GM12891 (cell line): ENCODE measurements around the gene RAB40C.

Experiments
- PAX5 ChIP-seq: IDR thresholded peaks from 2 replicates; pipeline ENCODE4 v1.6.1; 2011; ENCODE audit warnings: low read length, moderate library complexity, mild to moderate bottlenecking; ENCODE audit not compliant: insufficient read depth, severe bottlenecking
- POLR2A ChIP-seq: IDR thresholded peaks from 2 replicates; pipeline ENCODE4 v1.6.1; 2011; ENCODE audit warnings: low read depth, low read length, control low read depth
- POLR2AphosphoS5 ChIP-seq: IDR thresholded peaks from 2 replicates; pipeline ENCODE4 v1.6.1; 2011; ENCODE audit warnings: low read depth, low read length, control low read depth
- SPI1 ChIP-seq: IDR thresholded peaks from 2 replicates; pipeline ENCODE4 v1.6.1; 2011; ENCODE audit warnings: low read depth, low read length, control low read depth
- TAF1 ChIP-seq: IDR thresholded peaks from 2 replicates; pipeline ENCODE4 v1.6.1; 2011; ENCODE audit warnings: low read depth, low read length, control low read depth

DNA sequence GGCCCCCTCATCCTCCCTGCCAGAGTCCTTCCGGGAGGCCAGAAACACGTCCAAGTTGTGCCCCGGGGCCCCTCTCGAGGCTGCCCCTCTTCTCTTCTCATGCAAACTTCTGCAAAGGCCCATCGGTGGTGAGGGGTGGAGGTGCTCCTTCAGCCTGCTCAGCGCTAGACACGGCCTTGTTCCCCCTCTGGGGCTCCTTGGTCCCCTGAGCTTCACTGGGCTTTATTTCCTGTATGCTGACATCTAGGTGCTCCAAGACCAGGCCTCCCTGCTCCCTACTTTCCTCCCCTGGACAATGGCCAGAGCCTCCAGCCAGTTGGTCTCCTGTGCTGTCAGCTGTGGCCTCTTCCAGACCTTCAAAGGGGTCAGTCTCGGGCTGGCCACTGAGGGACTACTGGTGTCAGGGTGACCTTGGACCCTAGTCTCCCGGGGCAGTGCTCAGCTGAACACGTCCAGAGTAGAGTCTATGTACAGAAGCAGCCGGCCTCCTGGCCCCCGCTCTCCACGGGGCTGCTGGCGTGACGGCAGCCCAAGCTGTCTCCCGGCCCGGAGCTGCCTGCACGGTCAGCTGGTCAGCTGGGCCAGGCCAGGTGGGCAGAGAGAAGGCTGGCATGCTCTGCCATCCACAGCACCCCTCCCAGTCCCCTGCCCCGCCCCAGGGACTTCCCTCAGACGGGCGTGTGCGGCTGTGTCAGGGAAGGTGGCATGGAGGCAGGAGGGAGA, 31.4 kb upstream of the RAB40C start:
- TF ChIP-seq POLR2A: no peak
- TF ChIP-seq TAF1: no peak
- no peak for TF ChIP-seq POLR2AphosphoS5
- TF ChIP-seq SPI1: no peak
- TF ChIP-seq PAX5: no peak
